Liver (tissue), 9 donors: ENCODE data around the gene ZCCHC8. TPM values are rescaled to one million over a fixed set of nuclear protein-coding genes. Genes with fewer than 3 reads are reported as not detected.
"Not testable (repeated sequence)": the region's sequence is repeated elsewhere in the genome, so short reads cannot be mapped to it uniquely, and the experiment has no call there.

Experiments used
- DNase-seq: peaks from one replicate; pipeline ENCODE4 v3.0.0-alpha.2; 2017; ENCODE audit warnings: low spot score
- H3K27ac ChIP-seq, 2 donors: one replicate each; pipeline ENCODE4 v1.7.0; 2013; ENCODE audit warnings: inconsistent platforms in 2 of 2, low read length in 2 of 2, control low read depth in 1 of 2, low read depth in 1 of 2, mild to moderate bottlenecking in 1 of 2
- H3K27me3 ChIP-seq, 4 donors: one replicate each; pipeline versions ENCODE4 v1.6.1 to v1.7.0; 2013; ENCODE audit warnings: low read length in 3 of 4, inconsistent platforms in 1 of 4, mild to moderate bottlenecking in 1 of 4, moderate library complexity in 1 of 4; ENCODE audit not compliant: control insufficient read depth in 4 of 4, insufficient read depth in 4 of 4
- H3K36me3 ChIP-seq, 4 donors: one replicate each; pipeline versions ENCODE4 v1.6.1 to v1.7.0; 2013; ENCODE audit warnings: low read length in 3 of 4, mild to moderate bottlenecking in 3 of 4, low read depth in 1 of 4, moderate library complexity in 1 of 4; ENCODE audit not compliant: control insufficient read depth in 4 of 4, insufficient read depth in 3 of 4
- H3K4me1 ChIP-seq, 4 donors: one replicate each; pipeline versions ENCODE4 v1.6.1 to v1.7.0; 2013; ENCODE audit warnings: low read length in 3 of 4, mild to moderate bottlenecking in 3 of 4, moderate library complexity in 1 of 4; ENCODE audit not compliant: control insufficient read depth in 4 of 4, insufficient read depth in 4 of 4
- H3K4me3 ChIP-seq, 3 donors: one replicate each; pipeline versions ENCODE4 v1.6.1 to v1.7.0; 2013; ENCODE audit warnings: low read length in 3 of 3, control low read depth in 1 of 3, low read depth in 1 of 3, mild to moderate bottlenecking in 1 of 3
- H3K9ac ChIP-seq, 2 donors: one replicate each; pipeline ENCODE4 v1.7.0; 2013; ENCODE audit warnings: low read length in 2 of 2, mild to moderate bottlenecking in 2 of 2, moderate library complexity in 2 of 2, control low read depth in 1 of 2, low read depth in 1 of 2
- H3K9me3 ChIP-seq, 4 donors: one replicate each; pipeline versions ENCODE4 v1.6.1 to v1.7.0; 2013; ENCODE audit warnings: low read length in 3 of 4; ENCODE audit not compliant: control insufficient read depth in 4 of 4
- ATF3 ChIP-seq: IDR thresholded peaks from 2 replicates; pipeline ENCODE4 v1.6.1; 2016; ENCODE audit warnings: antibody characterized with exemption
- EGR1 ChIP-seq, 2 donors: IDR thresholded peaks; 2 replicates each; pipeline ENCODE4 v1.6.1; 2016 to 2018; ENCODE audit warnings: antibody characterized with exemption in 2 of 2, low read depth in 2 of 2
- FOXA1 ChIP-seq: IDR thresholded peaks from 2 replicates; pipeline ENCODE4 v1.6.1; 2016; ENCODE audit warnings: antibody characterized with exemption
- FOXA2 ChIP-seq: IDR thresholded peaks from 2 replicates; pipeline ENCODE4 v1.6.1; 2016; ENCODE audit warnings: antibody characterized with exemption
- GABPA ChIP-seq, 2 donors: IDR thresholded peaks in 1 of 2; conservative IDR thresholded peaks in 1 of 2; 2 replicates each; pipeline ENCODE4 v1.6.1; 2016; ENCODE audit warnings: antibody characterized with exemption in 2 of 2, mild to moderate bottlenecking in 1 of 2, moderate library complexity in 1 of 2
- HNF4A ChIP-seq, 2 donors: conservative IDR thresholded peaks; 2 replicates each; pipeline ENCODE4 v1.6.1; 2016; ENCODE audit warnings: antibody characterized with exemption in 2 of 2, mild to moderate bottlenecking in 2 of 2
- HNF4G ChIP-seq: IDR thresholded peaks from 2 replicates; pipeline ENCODE4 v1.6.1; 2016; ENCODE audit warnings: antibody characterized with exemption
- JUND ChIP-seq, 2 donors: IDR thresholded peaks; 2 replicates each; pipeline ENCODE4 v1.6.1; 2016; ENCODE audit warnings: antibody characterized with exemption in 2 of 2
- NR2F2 ChIP-seq: IDR thresholded peaks from 2 replicates; pipeline ENCODE4 v1.6.1; 2016; ENCODE audit warnings: antibody characterized with exemption
- RAD21 ChIP-seq, 2 donors: IDR thresholded peaks; 2 replicates each; pipeline ENCODE4 v1.6.1; 2016; ENCODE audit warnings: antibody characterized with exemption in 2 of 2, mild to moderate bottlenecking in 2 of 2
- RXRA ChIP-seq, 2 donors: IDR thresholded peaks; 2 replicates each; pipeline ENCODE4 v1.6.1; 2017 to 2018; ENCODE audit warnings: antibody characterized with exemption in 2 of 2, mild to moderate bottlenecking in 1 of 2
- SP1 ChIP-seq: IDR thresholded peaks from 2 replicates; pipeline ENCODE4 v1.6.1; 2018; ENCODE audit warnings: antibody characterized with exemption, mild to moderate bottlenecking
- TAF1 ChIP-seq: conservative IDR thresholded peaks from 2 replicates; pipeline ENCODE4 v1.6.1; 2016; ENCODE audit warnings: antibody characterized with exemption, mild to moderate bottlenecking
- YY1 ChIP-seq: IDR thresholded peaks from 2 replicates; pipeline ENCODE4 v1.6.1; 2016; ENCODE audit warnings: antibody characterized with exemption, mild to moderate bottlenecking
- WGBS: extraction: QIAGEN DNeasy Blood & Tissue Kit; methylation state at CpG from one replicate; pipeline ENCODE4 v1.1.7; 2013; 5-methylcytosine and 5-hydroxymethylcytosine counted together
- polyA plus RNA-seq, 2 donors: library from polyadenylated mRNA; stranded (reverse) in 1 of 2; unstranded in 1 of 2; fragments of 200-250 nt in 1 of 2; fragments of >200 nt in 1 of 2; fragmentation: Nextera tagmentation in 1 of 2; extraction: Ambion mirVana in 1 of 2; gene quantifications; one replicate each; pipeline versions ENCODE4 v1.2.1 to v1.2.3, GENCODE V29; 2013 to 2015
- total RNA-seq, 2 donors: library from RNA; depleted of rRNA; stranded (reverse); fragments of >200 nt; gene quantifications; one replicate each; pipeline ENCODE4 v1.2.3, GENCODE V29; 2014
- TF ChIP-seq, protein P1 (sequence below): fragments of 150-350 bp; IDR thresholded peaks from 2 replicates; pipeline ENCODE4 v1.5.1; 2017; ENCODE audit warnings: improper control_type of control experiment, low read depth, low read length; ENCODE audit not compliant: missing input control
- TF ChIP-seq, protein P2 (sequence below): IDR thresholded peaks from 2 replicates; pipeline ENCODE4 v1.6.1; 2016; ENCODE audit warnings: antibody characterized with exemption
- donor health status: healthy.
- donor health status: healthy.
- donor health status: healthy.
- donor health status: healthy.
- donor health status: healthy.

ZCCHC8 gene
- total and polyA plus RNA-seq, 4 donors = 5.2 to 20.5 (median 12.9) TPM

GRCh38 chr12:122449317-122449716, 51.4 kb downstream of the ZCCHC8 start:
- DNase-seq = no peak
- H3K27ac ChIP-seq = no peak overlapping the region
- no peak for TF ChIP-seq SP1
- no peak for TF ChIP-seq RXRA (IDR thresholded peaks at IDR 0.05)
- no peak for TF ChIP-seq NR2F2
- TF ChIP-seq JUND (IDR thresholded peaks at IDR 0.05) = no peak
- TF ChIP-seq RAD21 (IDR thresholded peaks at IDR 0.05) = no peak
- no peaks in the 10 kb centered on the region for H3K4me1 ChIP-seq
- no peak overlapping the region for H3K4me3 ChIP-seq
- no peak overlapping the region for H3K9ac ChIP-seq
- H3K27me3 ChIP-seq = no peaks in the 10 kb centered on the region
- H3K9me3 ChIP-seq = no peaks in the 10 kb centered on the region
- no peaks in the 10 kb centered on the region for H3K36me3 ChIP-seq
- 92% methylated on average over 2 of the region's 2 CpGs for WGBS

DNA sequence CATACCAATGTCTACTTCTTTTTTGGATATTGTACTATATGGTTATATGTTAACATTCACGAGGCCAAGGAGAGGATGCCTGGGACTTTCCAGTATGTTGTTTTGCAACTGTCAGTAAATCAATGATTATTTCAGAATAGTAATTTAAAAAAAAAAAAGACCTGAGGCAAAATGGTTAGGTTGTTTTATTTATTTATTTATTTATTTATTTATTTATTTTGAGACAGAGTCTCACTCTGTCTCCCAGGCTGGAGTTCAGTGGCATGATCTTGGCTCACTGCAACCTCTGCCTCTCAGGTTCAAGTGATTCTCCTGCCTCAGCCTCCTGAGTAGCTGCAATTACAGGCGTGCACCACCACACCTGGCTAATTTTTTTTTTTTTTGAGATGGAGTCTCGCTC, 52.9 kb downstream of the ZCCHC8 start:
- not testable (repeated sequence) for H3K9me3 ChIP-seq, H3K9ac ChIP-seq, H3K27ac ChIP-seq, DNase-seq, H3K36me3 ChIP-seq, H3K27me3 ChIP-seq, H3K4me3 ChIP-seq, H3K4me1 ChIP-seq
- 94% methylated on average over 3 of the region's 3 CpGs for WGBS

DNA sequence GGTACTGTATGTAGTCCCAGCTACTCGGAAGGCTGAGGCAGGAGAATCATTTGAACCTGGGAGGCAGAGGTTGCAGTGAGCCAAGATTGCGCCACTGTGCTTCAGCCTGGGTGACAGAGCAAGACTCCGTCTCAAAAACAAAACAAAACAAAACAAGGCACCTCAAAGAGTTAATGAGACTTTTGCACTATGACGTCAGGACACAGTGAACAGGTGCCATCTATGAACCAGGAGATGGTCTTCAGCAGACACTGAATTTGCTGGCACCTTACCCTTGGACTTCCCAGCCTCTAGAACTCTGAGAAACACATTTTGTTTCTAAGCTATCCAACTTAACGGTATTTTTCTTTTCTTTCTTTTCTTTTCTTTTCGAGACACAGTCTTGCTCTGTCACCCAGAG, 54.3 kb downstream of the ZCCHC8 start:
- WGBS = 80% methylated on average over 6 of the region's 6 CpGs
- H3K4me1 ChIP-seq, H3K9me3 ChIP-seq, H3K27ac ChIP-seq, H3K9ac ChIP-seq, H3K36me3 ChIP-seq, H3K4me3 ChIP-seq, H3K27me3 ChIP-seq, DNase-seq: not testable (repeated sequence)

GRCh38 chr12:122444071-122444470, 56.7 kb downstream of the ZCCHC8 start:
- H3K4me3 ChIP-seq, H3K36me3 ChIP-seq, H3K9me3 ChIP-seq, H3K4me1 ChIP-seq, DNase-seq, H3K27me3 ChIP-seq, H3K27ac ChIP-seq, H3K9ac ChIP-seq: not testable (repeated sequence)
- WGBS = 87% methylated on average over 5 of the region's 5 CpGs

GRCh38 chr12:122438822-122439221, 61.9 kb downstream of the ZCCHC8 start:
- not testable (repeated sequence) for H3K27me3 ChIP-seq, H3K4me1 ChIP-seq, H3K36me3 ChIP-seq, H3K27ac ChIP-seq, H3K4me3 ChIP-seq, DNase-seq, H3K9me3 ChIP-seq, H3K9ac ChIP-seq
- WGBS = 80% methylated on average over 8 of the region's 8 CpGs

DNA sequence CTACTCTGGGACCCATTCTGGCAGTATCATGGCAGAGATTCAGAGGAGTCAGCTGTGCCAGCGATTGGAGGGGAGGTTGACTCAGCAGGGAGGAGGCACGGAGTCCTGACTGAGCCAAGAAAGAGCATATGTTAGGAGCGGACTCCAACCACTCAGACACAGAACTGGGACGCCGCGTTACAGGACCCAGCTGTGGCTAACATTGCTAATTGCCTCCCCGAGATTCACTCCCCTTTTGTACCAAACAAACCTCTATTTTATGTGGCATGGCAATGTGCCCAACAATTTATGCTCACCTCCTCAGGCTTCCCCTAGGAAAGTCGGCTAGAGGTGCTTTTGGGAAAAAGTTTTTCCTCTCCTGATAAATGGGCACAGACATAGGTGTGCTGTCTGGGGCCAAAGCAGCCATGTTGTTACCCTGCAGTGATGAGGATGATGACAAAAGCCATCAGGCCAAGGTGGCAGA, 63.0 kb downstream of the ZCCHC8 start:
- Histone ChIP-seq H3K9ac (no peak overlapping the region), H3K4me1 (no peaks in the 10 kb centered on the region), H3K27me3 (no peaks in the 10 kb centered on the region), H3K27ac (no peak overlapping the region), H3K9me3 (no peaks in the 10 kb centered on the region), H3K36me3 (no peaks in the 10 kb centered on the region), H3K4me3 (no peak overlapping the region)
- DNase-seq = no peak
- WGBS = 85% methylated on average over 8 of the region's 8 CpGs
- TF ChIP-seq RAD21 (IDR thresholded peaks at IDR 0.05) (no peak), YY1 (no peak), NR2F2 (no peak), ATF3 (no peak), SP1 (no peak), GABPA (IDR thresholded peaks at IDR 0.05 in 1 of 2, conservative IDR thresholded peaks at IDR 0.05 in 1 of 2) (no peak), JUND (IDR thresholded peaks at IDR 0.05) (no peak), FOXA1 (no peak), HNF4A (conservative IDR thresholded peaks at IDR 0.05) (no peak), EGR1 (IDR thresholded peaks at IDR 0.05; ENCODE audit: low read depth in 2 of 2) (no peak), TAF1 (no peak), FOXA2 (no peak), HNF4G (no peak)
- TF ChIP-seq, protein P1, sequence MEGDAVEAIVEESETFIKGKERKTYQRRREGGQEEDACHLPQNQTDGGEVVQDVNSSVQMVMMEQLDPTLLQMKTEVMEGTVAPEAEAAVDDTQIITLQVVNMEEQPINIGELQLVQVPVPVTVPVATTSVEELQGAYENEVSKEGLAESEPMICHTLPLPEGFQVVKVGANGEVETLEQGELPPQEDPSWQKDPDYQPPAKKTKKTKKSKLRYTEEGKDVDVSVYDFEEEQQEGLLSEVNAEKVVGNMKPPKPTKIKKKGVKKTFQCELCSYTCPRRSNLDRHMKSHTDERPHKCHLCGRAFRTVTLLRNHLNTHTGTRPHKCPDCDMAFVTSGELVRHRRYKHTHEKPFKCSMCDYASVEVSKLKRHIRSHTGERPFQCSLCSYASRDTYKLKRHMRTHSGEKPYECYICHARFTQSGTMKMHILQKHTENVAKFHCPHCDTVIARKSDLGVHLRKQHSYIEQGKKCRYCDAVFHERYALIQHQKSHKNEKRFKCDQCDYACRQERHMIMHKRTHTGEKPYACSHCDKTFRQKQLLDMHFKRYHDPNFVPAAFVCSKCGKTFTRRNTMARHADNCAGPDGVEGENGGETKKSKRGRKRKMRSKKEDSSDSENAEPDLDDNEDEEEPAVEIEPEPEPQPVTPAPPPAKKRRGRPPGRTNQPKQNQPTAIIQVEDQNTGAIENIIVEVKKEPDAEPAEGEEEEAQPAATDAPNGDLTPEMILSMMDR = no peak
- TF ChIP-seq, protein P2, sequence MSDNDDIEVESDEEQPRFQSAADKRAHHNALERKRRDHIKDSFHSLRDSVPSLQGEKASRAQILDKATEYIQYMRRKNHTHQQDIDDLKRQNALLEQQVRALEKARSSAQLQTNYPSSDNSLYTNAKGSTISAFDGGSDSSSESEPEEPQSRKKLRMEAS = no peak
